Fibroblast of skin of abdomen (primary cell): ENCODE measurements around the gene NBPF12.
"Not testable (repeated sequence)": the region's sequence is repeated elsewhere in the genome, so short reads cannot be mapped to it uniquely, and the experiment has no call there.

Source experiments
- DNase-seq: peaks from one replicate; pipeline ENCODE4 v3.0.0-alpha.2; 2013

NBPF12 gene

DNA sequence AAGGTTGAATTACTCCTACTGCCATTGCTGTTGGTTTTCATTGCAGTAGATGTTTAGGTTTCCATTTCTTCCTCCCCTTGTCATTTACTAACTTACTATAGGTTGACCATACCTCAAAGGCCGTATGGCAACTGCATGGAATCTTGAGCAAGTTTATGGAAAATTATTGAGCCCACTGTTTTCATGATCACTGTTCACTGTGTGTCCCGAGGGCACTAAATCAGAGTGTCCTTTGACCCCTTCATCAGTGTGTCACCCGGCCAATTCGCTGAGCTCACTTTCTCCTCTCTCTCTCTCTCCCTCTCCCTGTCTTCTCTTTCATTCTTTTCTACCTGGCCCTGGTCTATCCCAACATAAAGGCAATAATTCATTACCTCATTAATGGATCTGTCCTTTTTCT lies 47.7 kb downstream of the NBPF12 start:
- DNase-seq: not testable (repeated sequence)

DNA sequence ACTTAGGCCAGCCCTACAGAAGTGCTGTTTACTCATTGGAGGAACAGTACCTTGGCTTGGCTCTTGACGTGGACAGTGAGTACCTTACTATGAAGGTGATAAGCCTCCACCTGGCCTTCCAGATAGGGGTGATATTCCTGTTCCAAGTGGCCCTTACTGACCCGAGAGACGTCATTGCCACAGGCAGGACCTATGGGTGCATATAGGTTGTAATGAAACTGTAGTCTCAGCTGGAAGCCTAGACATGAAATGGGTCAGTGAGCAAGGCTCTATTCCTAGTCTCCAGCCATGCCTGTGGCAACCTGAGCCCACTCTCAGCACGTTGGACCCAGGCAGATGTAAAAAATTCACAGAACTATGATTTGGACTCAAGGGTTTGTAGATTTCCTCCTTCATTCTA lies 48.3 kb downstream of the NBPF12 start:
- DNase-seq: not testable (repeated sequence)

DNA sequence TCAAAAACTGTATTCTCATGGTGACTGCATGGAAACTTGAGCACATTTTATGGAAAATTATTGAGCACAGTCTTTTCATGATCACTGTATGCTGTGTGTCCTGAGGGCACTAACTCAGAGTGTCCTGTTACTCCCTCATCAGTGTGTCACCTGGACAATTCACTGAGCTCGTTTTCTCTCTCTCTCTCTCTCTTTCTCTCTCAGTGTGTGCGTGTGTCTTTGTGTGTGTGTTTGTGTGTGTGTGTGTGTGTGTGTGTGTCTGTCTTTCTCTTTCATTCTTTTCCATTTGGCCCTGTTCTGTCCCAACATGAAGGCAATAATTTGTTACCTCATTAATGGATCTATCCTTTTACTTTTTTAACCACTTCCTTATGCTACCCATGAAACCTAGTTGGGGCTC lies 49.4 kb downstream of the NBPF12 start:
- not testable (repeated sequence) for DNase-seq

DNA sequence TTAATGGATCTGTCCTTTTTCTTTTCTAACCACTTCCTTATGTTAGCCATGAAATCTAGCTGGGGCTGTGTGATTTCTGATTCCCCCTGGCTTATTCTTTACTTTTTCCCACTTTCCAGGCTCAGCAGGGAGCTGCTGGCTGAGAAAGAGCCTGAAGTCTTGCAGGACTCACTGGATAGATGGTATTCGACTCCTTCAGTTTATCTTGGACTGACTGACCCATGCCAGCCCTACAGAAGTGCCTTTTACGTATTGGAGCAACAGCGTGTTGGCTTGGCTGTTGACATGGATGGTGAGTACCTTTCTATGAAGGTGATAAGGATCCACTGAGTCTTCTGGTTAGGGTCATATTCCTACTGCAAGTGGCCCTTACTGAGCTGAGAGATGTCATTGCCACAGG lies 51.3 kb downstream of the NBPF12 start:
- DNase-seq: not testable (repeated sequence)

DNA sequence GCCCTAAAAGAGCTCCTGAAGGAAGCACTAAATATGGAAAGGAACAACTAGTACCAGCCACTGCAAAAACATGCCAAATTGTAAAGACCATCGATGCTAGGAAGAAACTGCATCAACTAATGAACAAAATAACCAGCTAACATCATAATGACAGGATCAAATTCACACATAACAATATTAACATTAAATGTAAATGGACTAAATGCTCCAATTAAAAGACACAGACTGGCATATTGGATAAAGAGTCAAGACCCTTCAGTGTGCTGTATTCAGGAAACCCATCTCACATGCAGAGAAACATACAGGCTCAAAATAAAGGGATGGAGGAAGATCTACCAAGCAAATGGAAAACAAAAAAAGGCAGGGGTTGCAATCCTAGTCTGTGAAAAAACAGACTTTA lies 70.4 kb downstream of the NBPF12 start:
- DNase-seq: not testable (repeated sequence)

DNA sequence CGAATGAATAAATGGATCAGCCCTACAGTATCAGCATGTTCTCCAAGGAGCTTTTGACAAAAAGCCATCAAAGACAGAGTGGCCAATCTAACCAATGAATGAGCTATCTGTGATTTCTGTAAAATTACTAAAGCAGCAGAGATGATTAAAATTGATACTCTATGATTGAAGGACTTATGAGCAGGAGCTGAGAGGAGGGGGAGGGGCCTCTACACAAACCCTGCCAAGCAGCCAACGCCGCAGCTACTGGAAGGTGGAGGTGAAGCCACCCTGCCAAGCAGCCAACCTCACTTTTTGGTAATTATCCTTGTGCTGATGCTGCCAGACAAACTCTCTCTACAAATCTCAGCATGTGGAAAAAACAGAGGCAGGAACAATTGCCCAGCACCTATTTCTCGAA lies 88.9 kb downstream of the NBPF12 start:
- DNase-seq: not testable (repeated sequence)

DNA sequence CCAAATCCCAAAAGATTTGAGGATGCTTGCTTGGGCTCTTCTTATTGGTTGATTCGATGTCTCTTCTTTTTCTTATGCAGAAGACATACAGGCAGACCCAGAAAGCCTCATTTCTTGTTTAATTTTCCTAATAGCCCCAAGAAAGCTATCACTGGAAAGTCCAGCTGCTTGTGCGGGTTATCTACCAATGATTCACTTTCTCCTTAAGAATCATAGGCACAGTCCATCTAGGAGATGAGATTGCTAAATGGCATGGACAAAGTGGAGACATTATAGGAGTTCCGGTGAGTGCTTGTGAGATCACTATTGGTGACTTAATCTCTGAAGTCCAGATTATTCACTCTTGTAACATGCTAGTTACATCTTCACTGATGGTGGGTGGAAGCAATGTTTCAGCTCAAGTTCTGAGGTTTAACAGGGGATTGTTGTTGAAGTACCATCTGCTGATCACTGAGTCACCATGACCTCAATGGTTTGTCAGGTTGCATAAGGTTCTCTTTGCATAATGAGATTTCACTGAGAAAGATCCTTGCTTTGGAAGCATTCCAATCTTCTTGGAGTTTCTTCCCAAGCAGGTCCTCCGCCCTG lies 92.0 kb downstream of the NBPF12 start:
- not testable (repeated sequence) for DNase-seq

DNA sequence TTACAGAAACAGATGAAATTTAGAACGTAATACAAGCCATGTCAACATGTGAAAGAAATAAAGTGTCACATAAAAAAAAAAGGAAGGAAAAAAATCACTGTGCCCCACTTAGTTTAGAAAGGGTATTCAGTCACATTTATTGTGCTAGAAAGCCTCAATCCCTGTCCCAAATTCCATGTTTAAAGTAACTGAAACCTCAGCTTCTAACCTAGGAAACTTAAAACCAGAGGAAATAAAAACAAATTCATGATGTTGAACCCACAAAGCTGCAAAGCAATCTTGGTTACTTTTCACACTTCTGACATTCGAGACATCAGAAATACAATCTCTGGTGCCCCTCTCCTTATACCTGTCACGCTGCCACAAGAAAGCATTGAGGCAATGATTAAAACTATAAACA lies 101.8 kb downstream of the NBPF12 start:
- no peak for DNase-seq

DNA sequence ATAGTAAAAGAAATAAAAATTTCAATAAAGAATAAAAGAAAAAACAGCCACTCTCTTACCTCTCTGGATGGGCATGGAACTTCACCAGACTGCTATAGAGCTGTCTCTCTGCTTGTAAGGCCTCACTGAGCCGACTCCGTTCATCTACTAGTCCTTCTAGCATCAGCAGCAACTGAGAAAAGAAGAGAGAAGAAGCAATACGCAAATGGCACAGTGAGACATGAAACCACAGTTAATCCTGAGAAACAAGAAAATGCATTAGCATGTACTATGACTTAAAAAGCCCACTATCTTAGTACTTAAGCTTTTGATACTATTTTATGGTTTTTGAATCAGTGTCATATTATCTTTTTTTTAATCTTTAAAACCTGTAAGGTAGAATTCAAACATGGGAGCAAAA lies 104.8 kb downstream of the NBPF12 start:
- DNase-seq: not testable (repeated sequence)

DNA sequence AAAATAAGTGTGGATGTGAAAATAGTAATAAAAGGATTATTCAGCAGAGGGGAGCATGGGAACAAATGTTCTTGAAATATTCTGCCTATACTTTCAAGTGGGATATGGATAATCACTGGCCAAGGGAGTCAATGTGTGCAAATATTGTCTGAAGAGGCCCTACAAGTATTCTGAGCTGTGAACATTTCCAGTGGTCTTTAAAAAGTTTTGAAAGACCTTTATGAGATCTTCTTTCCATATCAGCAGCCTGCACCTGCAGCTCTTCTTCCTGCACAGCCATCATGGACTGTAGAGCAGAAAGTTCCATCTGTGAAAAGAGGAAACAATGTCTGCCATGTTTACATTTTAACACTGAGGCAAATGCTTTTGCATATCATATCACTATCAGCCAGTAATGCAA lies 106.4 kb downstream of the NBPF12 start:
- not testable (repeated sequence) for DNase-seq
